DOHH2 (cell line): Measurements from ENCODE around the gene CDH22.

Experiments
- H3F3A ChIP-seq: fragments of 200-600 bp; sonication (generic), shearing (Covaris generic); 2 replicates; pipeline ENCODE4 v1.6.0; 2016; ENCODE audit warnings: antibody characterized with exemption, mild to moderate bottlenecking; ENCODE audit not compliant: control insufficient read depth, insufficient read depth
- H3K27ac ChIP-seq: fragments of 200-600 bp; sonication (generic); 2 replicates; pipeline ENCODE4 v1.5.1; 2014; ENCODE audit warnings: low read depth, mild to moderate bottlenecking, low read length, moderate library complexity
- H3K27me3 ChIP-seq: fragments of 200-600 bp; sonication (generic); 2 replicates; pipeline ENCODE4 v1.6.1; 2014; ENCODE audit warnings: mild to moderate bottlenecking, low read length, mixed read lengths; ENCODE audit not compliant: control insufficient read depth
- H3K36me3 ChIP-seq: fragments of 200-600 bp; sonication (generic); 2 replicates; pipeline ENCODE4 v1.6.1; 2014; ENCODE audit warnings: mild to moderate bottlenecking, low read length, moderate library complexity, mixed read lengths; ENCODE audit not compliant: control insufficient read depth
- H3K4me1 ChIP-seq: fragments of 200-600 bp; sonication (generic); 2 replicates; pipeline ENCODE4 v1.6.1; 2014; ENCODE audit warnings: mild to moderate bottlenecking, low read length, mixed read lengths; ENCODE audit not compliant: control insufficient read depth
- H3K4me2 ChIP-seq: fragments of 200-600 bp; sonication (generic); 2 replicates; pipeline ENCODE4 v1.6.0; 2014; ENCODE audit warnings: mild to moderate bottlenecking, low read length, moderate library complexity
- H3K4me3 ChIP-seq: fragments of 200-600 bp; sonication (generic); 2 replicates; pipeline ENCODE4 v1.5.1; 2014; ENCODE audit warnings: mild to moderate bottlenecking, low read length, mixed read lengths
- H3K79me2 ChIP-seq: fragments of 200-600 bp; sonication (generic); 2 replicates; pipeline ENCODE4 v1.6.1; 2014; ENCODE audit warnings: mild to moderate bottlenecking, low read length, mixed read lengths; ENCODE audit not compliant: control insufficient read depth
- H3K9me2 ChIP-seq: fragments of 200-600 bp; sonication (generic); replicated peaks from 2 replicates; pipeline ENCODE4 v1.6.1; 2014; ENCODE audit warnings: mild to moderate bottlenecking, low read length, mixed read lengths; ENCODE audit not compliant: control insufficient read depth
- H3K9me3 ChIP-seq: fragments of 200-600 bp; sonication (generic); 2 replicates; pipeline ENCODE4 v1.6.1; 2014; ENCODE audit warnings: antibody characterized with exemption, low read length, mixed read lengths; ENCODE audit not compliant: control insufficient read depth, insufficient read depth
- H4K20me1 ChIP-seq: fragments of 200-600 bp; sonication (generic); 2 replicates; pipeline ENCODE4 v1.6.0; 2014; ENCODE audit warnings: low read depth, mild to moderate bottlenecking, antibody characterized with exemption, low read length, moderate library complexity; ENCODE audit not compliant: control insufficient read depth, insufficient read depth
- EZH2phosphoT487 ChIP-seq: fragments of 200-600 bp; sonication (generic); IDR thresholded peaks from 2 replicates; pipeline ENCODE4 v1.6.1; 2017; ENCODE audit warnings: borderline replicate concordance, mild to moderate bottlenecking, antibody characterized with exemption, low read length, moderate library complexity, mixed read lengths
- TF ChIP-seq, protein P1 (sequence below): fragments of 200-600 bp; sonication (generic); IDR thresholded peaks from one replicate; pipeline ENCODE4 v1.5.1; 2014; ENCODE audit warnings: antibody characterized with exemption, mild to moderate bottlenecking, low read depth, low read length; ENCODE audit not compliant: poor library complexity, severe bottlenecking

Gene CDH22

DNA sequence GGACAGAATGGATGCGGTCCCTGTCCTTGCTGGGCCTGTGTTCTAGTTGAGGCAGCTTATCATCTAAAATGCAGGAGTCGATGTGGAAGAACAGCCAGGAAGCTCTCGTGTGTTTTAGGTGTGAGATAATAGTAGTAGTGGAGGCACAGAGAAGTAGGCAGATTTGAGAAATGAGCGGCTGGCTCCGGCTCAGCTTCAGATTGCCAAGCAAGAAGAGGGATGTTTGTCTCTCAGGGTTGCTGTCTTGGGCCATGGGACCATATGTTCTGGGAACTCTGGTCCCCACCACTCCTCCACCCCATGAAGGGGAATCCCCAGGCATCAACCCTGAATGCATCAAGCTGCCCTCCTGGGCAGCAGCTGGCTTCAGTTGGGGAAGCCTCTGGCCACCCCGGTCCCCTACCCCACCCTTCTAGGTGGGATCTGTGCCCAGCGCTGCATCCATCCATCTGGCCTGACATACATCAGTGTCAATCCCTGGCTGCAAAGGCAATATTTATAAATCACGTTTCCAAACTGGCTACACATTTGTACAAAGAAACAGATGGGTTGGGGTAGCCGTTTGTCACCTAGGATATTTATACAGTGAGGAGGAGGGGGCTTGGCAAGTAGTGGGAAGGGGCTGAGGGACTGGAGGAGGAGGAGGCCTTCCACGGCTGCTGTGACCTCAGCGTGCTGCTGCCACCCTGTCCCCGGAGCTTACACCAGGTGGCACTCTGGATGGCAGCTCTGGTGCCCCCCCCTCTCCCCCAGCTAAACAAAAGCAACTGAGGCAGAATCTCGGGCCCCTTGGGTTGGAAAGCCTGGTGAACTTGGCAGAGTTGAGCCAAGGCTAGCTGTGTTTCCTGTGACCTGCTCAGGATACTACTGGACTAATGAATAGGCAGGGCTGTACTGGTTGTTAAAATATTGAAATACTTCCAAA lies 125.8 kb downstream of the CDH22 start:
- H3K4me2 ChIP-seq, result no peak overlapping the region
- no peaks in the 10 kb centered on the region for H3K36me3 ChIP-seq
- no peak overlapping the region for H3K27ac ChIP-seq
- no peaks in the 10 kb centered on the region for H4K20me1 ChIP-seq
- no peaks in the 10 kb centered on the region for H3K9me2 ChIP-seq
- no peaks in the 10 kb centered on the region for H3F3A ChIP-seq
- peaks cover 9% of the 10 kb centered on the region for H3K27me3 ChIP-seq
- no peak overlapping the region for H3K4me3 ChIP-seq
- TF ChIP-seq, protein P1, sequence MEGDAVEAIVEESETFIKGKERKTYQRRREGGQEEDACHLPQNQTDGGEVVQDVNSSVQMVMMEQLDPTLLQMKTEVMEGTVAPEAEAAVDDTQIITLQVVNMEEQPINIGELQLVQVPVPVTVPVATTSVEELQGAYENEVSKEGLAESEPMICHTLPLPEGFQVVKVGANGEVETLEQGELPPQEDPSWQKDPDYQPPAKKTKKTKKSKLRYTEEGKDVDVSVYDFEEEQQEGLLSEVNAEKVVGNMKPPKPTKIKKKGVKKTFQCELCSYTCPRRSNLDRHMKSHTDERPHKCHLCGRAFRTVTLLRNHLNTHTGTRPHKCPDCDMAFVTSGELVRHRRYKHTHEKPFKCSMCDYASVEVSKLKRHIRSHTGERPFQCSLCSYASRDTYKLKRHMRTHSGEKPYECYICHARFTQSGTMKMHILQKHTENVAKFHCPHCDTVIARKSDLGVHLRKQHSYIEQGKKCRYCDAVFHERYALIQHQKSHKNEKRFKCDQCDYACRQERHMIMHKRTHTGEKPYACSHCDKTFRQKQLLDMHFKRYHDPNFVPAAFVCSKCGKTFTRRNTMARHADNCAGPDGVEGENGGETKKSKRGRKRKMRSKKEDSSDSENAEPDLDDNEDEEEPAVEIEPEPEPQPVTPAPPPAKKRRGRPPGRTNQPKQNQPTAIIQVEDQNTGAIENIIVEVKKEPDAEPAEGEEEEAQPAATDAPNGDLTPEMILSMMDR, result no peak
- no peak for TF ChIP-seq EZH2phosphoT487
- H3K9me3 ChIP-seq, result no peaks in the 10 kb centered on the region
- H3K4me1 ChIP-seq, result no peaks in the 10 kb centered on the region
- H3K79me2 ChIP-seq, result no peaks in the 10 kb centered on the region

GRCh38 chr20:46179862-46180261 lies 128.4 kb downstream of the CDH22 start:
- Histone ChIP-seq H3K4me3 (no peak overlapping the region), H3K27me3 (peaks cover 9% of the 10 kb centered on the region), H3K9me2 (no peaks in the 10 kb centered on the region), H3K79me2 (no peaks in the 10 kb centered on the region), H3K36me3 (no peaks in the 10 kb centered on the region), H3K27ac (no peak overlapping the region), H3F3A (no peaks in the 10 kb centered on the region), H4K20me1 (no peaks in the 10 kb centered on the region), H3K9me3 (no peaks in the 10 kb centered on the region), H3K4me1 (no peaks in the 10 kb centered on the region), H3K4me2 (no peak overlapping the region)
- TF ChIP-seq, protein P1, result no peak
- TF ChIP-seq EZH2phosphoT487, result no peak

DNA sequence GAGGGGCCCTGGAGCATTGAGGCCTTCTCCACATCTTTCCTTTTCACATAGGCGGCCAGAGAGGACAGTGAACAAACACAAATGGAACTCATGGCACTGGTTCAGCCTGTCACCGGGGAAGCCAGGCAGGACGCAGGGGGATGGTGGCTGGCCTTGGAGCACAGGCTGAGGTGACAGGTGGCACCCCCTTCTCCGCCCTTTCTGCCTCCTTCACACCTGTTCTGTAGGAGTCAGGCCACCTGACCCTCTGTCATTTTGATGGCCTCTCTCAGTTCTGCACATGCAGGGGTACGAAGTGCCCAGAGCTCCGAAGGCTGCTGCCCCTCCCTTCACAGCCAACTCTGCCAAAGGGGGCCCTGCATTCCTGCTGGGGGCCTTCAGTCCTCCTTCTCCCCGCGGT lies 129.4 kb downstream of the CDH22 start:
- H3K9me3 ChIP-seq, result no peaks in the 10 kb centered on the region
- H3K27me3 ChIP-seq, result peaks cover 9% of the 10 kb centered on the region
- no peak overlapping the region for H3K4me2 ChIP-seq
- H3K79me2 ChIP-seq, result no peaks in the 10 kb centered on the region
- no peaks in the 10 kb centered on the region for H3K36me3 ChIP-seq
- TF ChIP-seq, protein P1, result no peak
- no peak for TF ChIP-seq EZH2phosphoT487
- H4K20me1 ChIP-seq, result no peaks in the 10 kb centered on the region
- H3F3A ChIP-seq, result no peaks in the 10 kb centered on the region
- no peak overlapping the region for H3K4me3 ChIP-seq
- no peak overlapping the region for H3K27ac ChIP-seq
- no peaks in the 10 kb centered on the region for H3K4me1 ChIP-seq
- H3K9me2 ChIP-seq, result no peaks in the 10 kb centered on the region
